ENCODE measurements around the gene TP53I13.

The TP53I13 gene

DNA sequence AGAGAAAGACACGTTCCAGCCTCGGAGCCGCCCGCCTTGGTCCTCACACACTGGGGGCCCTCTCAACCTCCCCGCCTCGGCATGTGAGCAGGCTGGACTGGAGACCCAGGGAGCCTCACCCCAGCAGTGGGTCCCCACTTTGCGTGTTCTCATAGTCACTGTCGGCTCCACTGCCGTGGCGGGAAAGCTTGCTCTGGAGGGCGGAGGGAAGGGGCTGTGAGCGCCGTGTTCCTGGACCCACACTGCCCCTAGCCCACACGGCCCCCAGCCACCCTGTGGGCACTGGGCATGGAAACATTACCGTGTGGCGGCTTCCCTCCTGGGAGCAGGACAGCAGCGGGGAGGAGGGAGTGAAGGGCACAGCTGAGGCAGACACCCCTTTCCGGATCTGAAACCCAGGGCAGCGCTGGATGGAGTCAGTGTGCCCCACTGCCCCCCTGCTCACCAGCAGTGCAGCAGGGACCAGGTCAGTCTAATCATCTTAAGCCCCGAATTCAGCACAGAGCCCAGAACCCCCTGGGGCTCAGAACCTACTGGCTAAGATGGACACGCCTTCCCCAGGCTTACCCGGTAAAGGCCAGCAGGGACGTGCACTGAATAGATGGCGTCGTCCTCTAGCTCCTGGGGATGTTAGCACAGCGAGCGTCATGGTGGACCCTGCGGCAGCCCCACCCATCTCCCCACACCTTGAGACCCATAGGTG lies 7.2 kb downstream of the TP53I13 start:
- no peak overlapping the region for H3K27ac ChIP-seq (ENCODE audit: low read depth, low read length, severe bottlenecking)

GRCh38 chr17:29576214-29577000 lies 7.9 kb downstream of the TP53I13 start:
- Histone ChIP-seq H3K36me3 (ENCODE audit: control insufficient read depth, insufficient read depth, low read length) (peaks cover 86% of the 10 kb centered on the region), H3K27ac (ENCODE audit: low read depth, low read length, severe bottlenecking) (no peak overlapping the region), H3K4me1 (ENCODE audit: control insufficient read depth, insufficient read depth, low read length, poor library complexity, severe bottlenecking) (no peaks in the 10 kb centered on the region), H3K9me3 (ENCODE audit: control insufficient read depth, low read length) (no peaks in the 10 kb centered on the region), H3K4me3 (ENCODE audit: extremely low read depth, insufficient read depth, low read length, poor library complexity, severe bottlenecking) (no peak overlapping the region)
- 95 to 96% methylated on average over 27 to 36 of the region's 37 CpGs for WGBS, 2 experiments (ENCODE audit: insufficient coverage in 2 of 2)

More for the DNA sequence above, 7.2 kb downstream of the TP53I13 start:
- H3K4me1 ChIP-seq (ENCODE audit: control insufficient read depth, insufficient read depth, low read length, poor library complexity, severe bottlenecking): no peaks in the 10 kb centered on the region
- no peaks in the 10 kb centered on the region for H3K9me3 ChIP-seq (ENCODE audit: control insufficient read depth, low read length)
- WGBS, 2 experiments (ENCODE audit: insufficient coverage in 2 of 2): 91 to 93% methylated on average over 18 to 23 of the region's 28 CpGs
- H3K4me3 ChIP-seq (ENCODE audit: extremely low read depth, insufficient read depth, low read length, poor library complexity, severe bottlenecking): no peak overlapping the region
- H3K36me3 ChIP-seq (ENCODE audit: control insufficient read depth, insufficient read depth, low read length): peaks cover 80% of the 10 kb centered on the region

- Histone ChIP-seq H3K9me3 (ENCODE audit: control insufficient read depth, low read length) (no peaks in the 10 kb centered on the region), H3K36me3 (ENCODE audit: control insufficient read depth, insufficient read depth, low read length) (peaks cover 87% of the 10 kb centered on the region), H3K4me1 (ENCODE audit: control insufficient read depth, insufficient read depth, low read length, poor library complexity, severe bottlenecking) (no peaks in the 10 kb centered on the region), H3K27ac (ENCODE audit: low read depth, low read length, severe bottlenecking) (no peak overlapping the region), H3K4me3 (ENCODE audit: extremely low read depth, insufficient read depth, low read length, poor library complexity, severe bottlenecking) (no peak overlapping the region)
- WGBS, 2 experiments (ENCODE audit: insufficient coverage in 2 of 2): 92 to 98% methylated on average over 6 to 8 of the region's 9 CpGs
Observed at GRCh38 chr17:29577001-29577370, 8.5 kb downstream of the TP53I13 start.

- H3K4me1 ChIP-seq (ENCODE audit: control insufficient read depth, insufficient read depth, low read length, poor library complexity, severe bottlenecking): no peaks in the 10 kb centered on the region
- 91 to 92% methylated on average over 19 to 20 of the region's 22 CpGs for WGBS, 2 experiments (ENCODE audit: insufficient coverage in 2 of 2)
- no peaks in the 10 kb centered on the region for H3K9me3 ChIP-seq (ENCODE audit: control insufficient read depth, low read length)
- H3K36me3 ChIP-seq (ENCODE audit: control insufficient read depth, insufficient read depth, low read length): peaks cover 91% of the 10 kb centered on the region
- H3K27ac ChIP-seq (ENCODE audit: low read depth, low read length, severe bottlenecking): no peak overlapping the region
- no peak overlapping the region for H3K4me3 ChIP-seq (ENCODE audit: extremely low read depth, insufficient read depth, low read length, poor library complexity, severe bottlenecking)
Observed at GRCh38 chr17:29577385-29578211, 9.1 kb downstream of the TP53I13 start.

DNA sequence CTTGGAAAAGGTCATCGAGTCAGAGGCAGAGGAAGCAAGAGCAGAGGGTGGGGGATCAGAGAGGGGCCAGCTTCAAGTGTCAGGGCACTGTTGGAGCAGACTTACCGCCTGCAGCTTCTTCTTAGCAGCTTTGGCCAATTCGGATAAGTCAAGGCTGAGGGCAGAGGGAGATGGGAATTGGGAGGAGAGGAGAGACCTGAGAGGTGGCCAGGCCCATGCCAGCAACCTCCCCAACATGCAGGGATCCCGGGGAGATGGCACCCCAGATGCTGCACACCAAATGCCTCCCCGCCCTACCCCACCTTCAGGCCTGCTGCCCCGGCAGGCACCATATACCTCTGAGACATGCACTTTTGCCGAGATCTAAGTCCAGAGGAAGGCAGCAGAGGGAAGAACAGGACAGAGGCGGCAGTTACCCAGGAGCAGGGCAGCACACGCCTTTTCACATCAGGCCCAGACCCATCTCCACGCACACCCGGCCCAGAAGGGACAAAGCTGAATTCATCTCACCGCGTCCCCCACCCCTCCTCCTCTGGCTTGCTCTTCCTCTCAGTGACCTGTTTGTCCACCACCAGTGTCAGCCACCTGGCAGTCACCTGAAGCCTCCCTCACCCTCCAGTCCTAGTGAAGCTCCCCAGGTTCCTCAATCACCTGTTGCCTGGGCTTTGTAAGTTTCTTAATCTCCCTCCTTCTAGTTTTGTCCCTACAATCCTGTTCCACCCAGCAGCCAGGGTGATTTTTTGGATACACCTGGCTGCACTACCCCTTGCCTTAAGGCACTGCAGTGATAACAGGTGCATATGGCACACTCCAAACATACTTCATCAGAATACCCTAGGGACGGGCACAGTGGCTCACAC lies 10.4 kb downstream of the TP53I13 start:
- no peak overlapping the region for H3K27ac ChIP-seq (ENCODE audit: low read depth, low read length, severe bottlenecking)
- H3K9me3 ChIP-seq (ENCODE audit: control insufficient read depth, low read length): no peaks in the 10 kb centered on the region
- H3K4me3 ChIP-seq (ENCODE audit: extremely low read depth, insufficient read depth, low read length, poor library complexity, severe bottlenecking): no peak overlapping the region
- 93 to 96% methylated on average over 11 to 13 of the region's 14 CpGs for WGBS, 2 experiments (ENCODE audit: insufficient coverage in 2 of 2)
- H3K4me1 ChIP-seq (ENCODE audit: control insufficient read depth, insufficient read depth, low read length, poor library complexity, severe bottlenecking): no peaks in the 10 kb centered on the region
- H3K36me3 ChIP-seq (ENCODE audit: control insufficient read depth, insufficient read depth, low read length): peaks cover 92% of the 10 kb centered on the region

- whole genome bisulfite sequencing, 2 experiments (ENCODE audit: insufficient coverage in 2 of 2): 75 to 77% methylated on average over 10 to 12 of the region's 15 CpGs
- Histone ChIP-seq H3K4me3 (ENCODE audit: extremely low read depth, insufficient read depth, low read length, poor library complexity, severe bottlenecking) (no peak overlapping the region), H3K27ac (ENCODE audit: low read depth, low read length, severe bottlenecking) (no peak overlapping the region), H3K4me1 (ENCODE audit: control insufficient read depth, insufficient read depth, low read length, poor library complexity, severe bottlenecking) (peaks cover 10% of the 10 kb centered on the region), H3K36me3 (ENCODE audit: control insufficient read depth, insufficient read depth, low read length) (peaks cover 83% of the 10 kb centered on the region), H3K9me3 (ENCODE audit: control insufficient read depth, low read length) (no peaks in the 10 kb centered on the region)
Observed at GRCh38 chr17:29579866-29580771, 11.6 kb downstream of the TP53I13 start.

- Histone ChIP-seq H3K27ac (ENCODE audit: low read depth, low read length, severe bottlenecking) (no peak overlapping the region), H3K4me1 (ENCODE audit: control insufficient read depth, insufficient read depth, low read length, poor library complexity, severe bottlenecking) (peaks cover 22% of the 10 kb centered on the region), H3K9me3 (ENCODE audit: control insufficient read depth, low read length) (no peaks in the 10 kb centered on the region), H3K36me3 (ENCODE audit: control insufficient read depth, insufficient read depth, low read length) (peaks cover 67% of the 10 kb centered on the region), H3K4me3 (ENCODE audit: extremely low read depth, insufficient read depth, low read length, poor library complexity, severe bottlenecking) (no peak overlapping the region)
- 96 to 98% methylated on average over 6 to 14 of the region's 20 CpGs for WGBS, 2 experiments (ENCODE audit: insufficient coverage in 2 of 2)
Observed at GRCh38 chr17:29581583-29582253, 13.2 kb downstream of the TP53I13 start.

DNA sequence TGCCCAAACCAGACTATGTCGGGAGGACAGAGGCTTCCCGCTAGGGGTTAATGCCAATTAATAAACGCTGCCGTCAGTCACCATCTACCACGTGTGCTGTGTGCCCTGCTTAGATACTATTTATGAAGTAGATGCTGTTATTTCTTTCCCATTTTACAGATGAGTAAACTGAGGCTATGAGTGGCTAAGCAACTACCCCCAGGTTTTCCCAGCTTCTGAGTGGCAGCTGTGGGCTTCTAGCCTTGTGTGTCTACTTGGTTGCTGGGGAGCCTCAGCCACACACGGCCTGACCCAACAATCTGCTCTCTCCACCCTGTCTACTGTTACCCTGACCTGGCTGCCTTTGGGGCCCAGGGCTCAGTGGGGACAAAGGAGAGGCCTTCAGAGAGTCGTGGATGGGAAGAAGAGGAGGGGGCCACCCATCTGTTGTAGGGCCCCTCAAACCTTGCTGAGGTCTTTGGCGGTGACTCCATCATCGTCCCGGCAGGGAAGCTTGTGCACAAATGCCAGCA lies 13.8 kb downstream of the TP53I13 start:
- Histone ChIP-seq H3K36me3 (ENCODE audit: control insufficient read depth, insufficient read depth, low read length) (peaks cover 66% of the 10 kb centered on the region), H3K4me3 (ENCODE audit: extremely low read depth, insufficient read depth, low read length, poor library complexity, severe bottlenecking) (no peak overlapping the region), H3K27ac (ENCODE audit: low read depth, low read length, severe bottlenecking) (no peak overlapping the region), H3K4me1 (ENCODE audit: control insufficient read depth, insufficient read depth, low read length, poor library complexity, severe bottlenecking) (peaks cover 26% of the 10 kb centered on the region), H3K9me3 (ENCODE audit: control insufficient read depth, low read length) (no peaks in the 10 kb centered on the region)
- 87 to 93% methylated on average over 7 to 8 of the region's 10 CpGs for WGBS, 2 experiments (ENCODE audit: insufficient coverage in 2 of 2)

DNA sequence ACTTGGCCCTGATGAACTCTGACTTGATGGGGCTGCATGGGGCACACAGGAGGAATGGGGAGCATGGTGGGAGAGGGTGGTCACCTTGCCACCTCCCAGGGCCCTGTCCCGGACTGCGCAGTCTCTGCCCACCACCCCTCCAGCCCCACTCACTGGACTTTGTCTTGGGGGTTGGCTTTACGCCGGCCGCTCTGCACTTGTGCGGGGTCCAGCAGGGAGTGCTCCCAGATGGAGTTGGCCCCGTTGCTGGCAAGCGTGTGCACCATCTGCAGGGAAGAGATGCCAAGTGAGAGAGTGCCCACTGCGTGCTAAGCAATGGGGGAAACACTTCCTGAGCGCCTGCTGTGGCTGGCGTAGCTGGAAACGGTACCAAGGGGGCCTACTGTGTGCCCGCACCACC lies 14.3 kb downstream of the TP53I13 start:
- Histone ChIP-seq H3K27ac (ENCODE audit: low read depth, low read length, severe bottlenecking) (no peak overlapping the region), H3K4me3 (ENCODE audit: extremely low read depth, insufficient read depth, low read length, poor library complexity, severe bottlenecking) (no peak overlapping the region), H3K9me3 (ENCODE audit: control insufficient read depth, low read length) (no peaks in the 10 kb centered on the region), H3K36me3 (ENCODE audit: control insufficient read depth, insufficient read depth, low read length) (peaks cover 65% of the 10 kb centered on the region), H3K4me1 (ENCODE audit: control insufficient read depth, insufficient read depth, low read length, poor library complexity, severe bottlenecking) (peaks cover 31% of the 10 kb centered on the region)
- WGBS, 2 experiments (ENCODE audit: insufficient coverage in 2 of 2): 94 to 98% methylated on average over 12 to 13 of the region's 13 CpGs
